GM10266 (cell line): ENCODE results near the gene AATF.

Source experiments
- DNase-seq: peaks from one replicate; pipeline ENCODE4 v3.0.0; 2012; ENCODE audit errors: extremely low spot score
- TF ChIP-seq, protein P1 (sequence below): IDR thresholded peaks from 2 replicates; pipeline ENCODE4 v1.5.1; 2012; ENCODE audit warnings: mild to moderate bottlenecking, low read depth; ENCODE audit not compliant: control insufficient read depth, insufficient read depth; ENCODE audit errors: missing control alignments

Gene AATF

DNA sequence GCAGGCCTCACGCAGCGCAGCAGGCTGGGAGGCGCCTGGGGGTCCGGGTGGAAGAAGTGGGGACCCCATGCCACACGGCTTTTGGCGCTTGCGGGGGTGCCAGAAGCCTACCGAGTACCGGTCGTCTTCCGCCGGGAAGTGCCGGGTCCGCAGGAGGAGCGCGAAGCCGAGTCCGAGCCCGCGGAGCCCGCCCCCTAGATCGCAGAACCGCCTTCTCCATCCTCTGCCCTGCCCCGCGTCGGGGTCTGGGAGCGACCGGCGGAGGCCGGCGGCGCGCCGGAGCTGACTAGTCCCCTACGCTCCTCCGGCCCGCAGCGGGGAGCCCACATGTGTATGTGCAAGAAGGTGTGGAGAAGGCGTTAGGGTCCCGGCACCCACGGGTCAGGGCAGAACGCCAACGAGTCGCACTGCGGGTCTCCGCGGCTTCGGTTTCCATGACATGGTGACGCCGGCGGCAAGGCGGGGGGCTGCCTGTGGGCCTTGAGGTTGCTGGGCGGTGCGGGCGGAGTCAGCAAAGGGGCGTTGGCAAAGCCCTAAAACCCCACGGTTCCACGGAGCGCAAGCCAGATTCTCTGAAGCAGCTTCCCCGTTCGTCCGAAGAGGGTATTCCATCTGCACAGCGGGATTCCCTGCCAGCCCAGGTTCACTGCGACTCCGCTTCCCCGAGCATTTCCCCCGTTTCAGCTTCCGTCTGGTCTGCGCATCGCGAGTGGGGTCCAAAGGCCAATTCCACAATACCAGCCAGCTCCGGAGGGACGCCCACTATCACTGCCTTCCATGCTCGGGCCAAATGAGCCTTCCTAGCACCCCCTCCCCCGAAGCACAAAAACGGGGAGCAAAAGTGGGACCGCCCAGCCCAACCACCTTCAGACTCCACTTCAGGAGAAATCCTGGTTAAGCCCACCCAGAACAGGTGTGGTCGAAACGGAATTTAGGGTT lies 13.8 kb upstream of the AATF start:
- TF ChIP-seq, protein P1, sequence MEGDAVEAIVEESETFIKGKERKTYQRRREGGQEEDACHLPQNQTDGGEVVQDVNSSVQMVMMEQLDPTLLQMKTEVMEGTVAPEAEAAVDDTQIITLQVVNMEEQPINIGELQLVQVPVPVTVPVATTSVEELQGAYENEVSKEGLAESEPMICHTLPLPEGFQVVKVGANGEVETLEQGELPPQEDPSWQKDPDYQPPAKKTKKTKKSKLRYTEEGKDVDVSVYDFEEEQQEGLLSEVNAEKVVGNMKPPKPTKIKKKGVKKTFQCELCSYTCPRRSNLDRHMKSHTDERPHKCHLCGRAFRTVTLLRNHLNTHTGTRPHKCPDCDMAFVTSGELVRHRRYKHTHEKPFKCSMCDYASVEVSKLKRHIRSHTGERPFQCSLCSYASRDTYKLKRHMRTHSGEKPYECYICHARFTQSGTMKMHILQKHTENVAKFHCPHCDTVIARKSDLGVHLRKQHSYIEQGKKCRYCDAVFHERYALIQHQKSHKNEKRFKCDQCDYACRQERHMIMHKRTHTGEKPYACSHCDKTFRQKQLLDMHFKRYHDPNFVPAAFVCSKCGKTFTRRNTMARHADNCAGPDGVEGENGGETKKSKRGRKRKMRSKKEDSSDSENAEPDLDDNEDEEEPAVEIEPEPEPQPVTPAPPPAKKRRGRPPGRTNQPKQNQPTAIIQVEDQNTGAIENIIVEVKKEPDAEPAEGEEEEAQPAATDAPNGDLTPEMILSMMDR: no peak
- no peak for DNase-seq

DNA sequence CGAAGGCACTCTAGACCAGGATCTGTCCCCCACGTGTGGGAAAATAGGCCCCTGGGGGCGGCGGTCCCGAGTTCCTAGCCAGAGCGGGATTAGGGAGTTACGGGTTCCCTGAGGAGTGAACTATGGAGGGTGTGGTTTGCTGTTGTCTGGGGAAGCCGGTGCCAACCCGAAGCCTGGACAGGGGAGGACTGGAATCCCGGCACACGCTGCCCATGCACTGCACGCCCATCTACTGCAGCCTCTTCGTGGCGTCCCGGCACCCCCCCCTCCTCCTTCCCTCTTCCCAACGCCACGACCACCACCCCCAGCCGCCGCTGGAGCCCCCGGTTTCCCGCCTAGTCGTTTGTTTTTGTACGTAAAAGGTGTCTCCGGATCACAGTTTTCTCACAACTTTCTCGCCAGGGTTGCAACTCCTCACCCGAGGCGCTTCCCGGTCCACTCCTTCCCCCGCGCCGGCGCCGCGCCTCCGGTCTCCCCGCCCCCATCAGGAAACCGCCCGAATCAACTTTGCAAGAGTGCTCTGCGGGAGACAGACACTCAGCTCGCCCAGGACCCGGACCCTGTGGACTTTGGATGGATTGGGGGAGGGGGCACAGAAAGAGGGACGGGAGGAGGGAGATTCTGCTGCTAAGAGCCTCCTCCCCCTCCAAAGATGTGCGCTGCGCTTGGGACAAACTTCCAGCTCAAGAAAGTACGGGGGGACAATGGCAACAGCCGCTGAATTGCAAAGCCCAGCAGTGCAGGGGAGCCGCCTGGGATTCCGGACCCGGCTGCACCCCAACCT lies 12.9 kb upstream of the AATF start:
- DNase-seq: no peak
- TF ChIP-seq, protein P1: no peak

DNA sequence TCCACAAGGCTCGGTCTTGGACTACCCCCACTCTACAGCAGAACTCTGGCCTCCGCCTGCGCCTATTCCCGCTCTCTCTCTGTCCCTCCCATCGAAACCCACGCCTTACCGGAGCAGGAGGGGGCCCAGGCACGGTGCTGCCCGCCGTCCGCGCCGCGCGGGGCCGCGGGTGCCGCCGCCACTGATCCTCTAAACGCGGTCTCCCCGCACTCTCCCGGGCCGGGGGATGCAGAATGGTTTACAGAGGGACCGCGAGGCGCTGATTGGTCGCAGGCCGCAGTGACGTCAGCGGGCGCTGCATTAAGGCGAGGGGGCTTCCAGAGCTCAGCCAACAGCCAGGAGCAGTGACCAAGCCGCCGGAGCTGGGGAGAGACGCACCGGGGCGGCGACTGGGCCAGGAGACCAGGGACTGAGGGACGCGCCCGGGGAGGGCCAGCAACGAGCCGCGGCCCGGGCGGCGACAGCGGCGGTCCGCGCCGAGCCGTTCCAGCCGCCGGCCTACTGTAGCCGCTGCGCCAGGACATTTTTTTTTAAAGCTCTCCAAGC lies 12.2 kb upstream of the AATF start:
- DNase-seq: peak; percentile 47
- TF ChIP-seq, protein P1: no peak

DNA sequence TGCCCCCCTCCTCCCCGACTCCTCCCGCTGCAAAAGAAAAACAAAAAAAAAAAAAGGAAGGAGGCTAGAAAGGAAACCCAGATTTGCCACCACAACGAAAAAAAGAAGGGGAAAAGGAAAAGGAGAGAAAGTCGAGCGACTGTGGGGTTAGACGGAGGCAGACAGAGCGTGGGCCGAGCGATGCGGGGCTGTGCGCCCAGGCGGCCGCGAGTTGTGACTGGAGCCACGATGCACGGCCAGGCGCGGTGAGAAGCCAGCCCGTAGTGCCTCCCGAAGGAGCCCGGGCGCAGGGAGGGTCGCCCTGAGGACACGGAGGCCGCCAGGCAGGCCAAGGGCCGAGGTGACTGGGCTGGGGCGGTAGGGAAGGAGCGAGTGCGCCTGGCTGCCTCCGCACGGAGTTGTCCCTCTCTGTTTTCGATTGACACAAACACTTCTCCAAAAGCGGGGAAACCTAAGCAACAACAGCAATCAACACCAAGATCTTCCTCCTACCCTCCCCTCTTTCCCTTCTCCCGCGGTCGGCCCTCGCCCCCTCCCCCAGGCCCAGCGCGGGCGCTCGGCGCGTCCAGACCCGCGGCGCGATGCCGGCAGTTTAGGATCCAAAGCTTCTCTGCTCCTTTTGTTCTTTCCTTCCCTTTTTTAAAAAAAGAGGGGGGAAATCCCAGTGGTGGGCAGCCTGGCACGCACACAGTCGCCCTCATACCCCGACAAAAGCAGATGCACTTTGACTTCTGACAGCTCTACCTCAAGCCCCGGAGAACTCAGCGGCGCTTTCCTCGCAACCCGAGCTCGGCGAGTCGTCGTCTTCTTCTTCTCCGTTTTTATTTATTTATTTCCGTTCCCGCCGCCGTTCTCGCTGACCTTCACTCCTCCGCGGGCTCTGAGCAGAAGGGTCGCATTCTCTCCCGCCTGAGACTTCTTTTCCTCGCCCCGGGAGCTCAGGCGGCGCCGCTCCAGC lies 11.5 kb upstream of the AATF start, which contains the start of gene LHX1:
LHX1 (plus strand) TSS at position 475 of the 958 bp plus-strand sequence. CDS start 723 bp downstream, outside the sequence.
- peak; percentile 49 for DNase-seq
- TF ChIP-seq, protein P1: no peak

DNA sequence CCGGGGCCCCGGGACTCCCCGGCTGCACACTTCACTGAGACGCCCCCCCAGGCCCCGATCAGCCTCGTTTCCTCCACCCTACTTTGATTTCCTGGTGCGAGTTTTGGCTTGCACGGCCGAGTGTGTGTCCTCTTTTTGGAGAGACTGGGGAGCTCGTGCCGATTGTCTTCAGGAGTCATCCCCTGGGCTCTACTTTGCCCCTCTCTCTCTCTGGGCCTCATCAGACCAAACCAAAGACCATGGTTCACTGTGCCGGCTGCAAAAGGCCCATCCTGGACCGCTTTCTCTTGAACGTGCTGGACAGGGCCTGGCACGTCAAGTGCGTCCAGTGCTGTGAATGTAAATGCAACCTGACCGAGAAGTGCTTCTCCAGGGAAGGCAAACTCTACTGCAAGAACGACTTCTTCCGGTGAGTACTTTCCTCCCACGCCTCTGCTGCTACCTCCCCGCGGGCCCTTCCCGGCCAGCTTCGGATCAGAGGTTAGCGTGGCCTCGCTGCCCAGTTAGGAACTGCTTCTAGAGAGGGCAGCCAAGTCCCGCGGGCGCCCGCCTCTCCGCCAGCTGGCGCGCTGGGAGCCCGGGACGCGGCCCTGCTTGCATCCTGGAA lies 10.7 kb upstream of the AATF start:
- DNase-seq: peak; percentile 67
- TF ChIP-seq, protein P1: no peak

DNA sequence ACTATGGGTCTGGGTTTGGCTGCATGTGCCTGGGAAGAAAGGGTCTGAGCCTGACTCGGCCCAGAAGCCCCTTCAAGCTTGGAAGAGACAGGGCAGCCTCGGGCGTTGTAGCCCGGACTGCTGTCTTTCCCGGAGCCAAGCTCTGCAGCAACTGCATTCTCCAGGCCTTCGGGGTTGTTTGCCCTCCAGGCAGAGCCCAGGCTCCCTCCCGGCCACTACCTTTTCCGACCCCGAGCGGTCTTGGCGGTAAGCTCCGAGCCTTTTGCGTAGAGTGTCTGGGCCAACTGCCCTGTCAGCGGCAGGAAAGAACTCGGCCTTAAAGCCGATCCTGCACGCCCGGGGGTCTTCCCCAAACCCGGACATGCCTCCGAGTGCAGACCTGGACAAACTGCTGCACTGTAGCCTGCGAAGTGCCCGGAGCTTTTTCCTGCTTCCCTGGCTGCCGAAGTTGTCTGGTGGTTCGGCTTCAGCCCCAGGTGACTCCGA lies 10.1 kb upstream of the AATF start:
- TF ChIP-seq, protein P1: no peak
- DNase-seq: no peak
